ENCODE results near the gene SPI1. TPM values are rescaled to one million over a fixed set of nuclear protein-coding genes. Genes with fewer than 3 reads are reported as not detected.

SPI1 gene
- total RNA-seq, 2 experiments from 2014 or later, result 71.2 to 79.6 TPM

DNA sequence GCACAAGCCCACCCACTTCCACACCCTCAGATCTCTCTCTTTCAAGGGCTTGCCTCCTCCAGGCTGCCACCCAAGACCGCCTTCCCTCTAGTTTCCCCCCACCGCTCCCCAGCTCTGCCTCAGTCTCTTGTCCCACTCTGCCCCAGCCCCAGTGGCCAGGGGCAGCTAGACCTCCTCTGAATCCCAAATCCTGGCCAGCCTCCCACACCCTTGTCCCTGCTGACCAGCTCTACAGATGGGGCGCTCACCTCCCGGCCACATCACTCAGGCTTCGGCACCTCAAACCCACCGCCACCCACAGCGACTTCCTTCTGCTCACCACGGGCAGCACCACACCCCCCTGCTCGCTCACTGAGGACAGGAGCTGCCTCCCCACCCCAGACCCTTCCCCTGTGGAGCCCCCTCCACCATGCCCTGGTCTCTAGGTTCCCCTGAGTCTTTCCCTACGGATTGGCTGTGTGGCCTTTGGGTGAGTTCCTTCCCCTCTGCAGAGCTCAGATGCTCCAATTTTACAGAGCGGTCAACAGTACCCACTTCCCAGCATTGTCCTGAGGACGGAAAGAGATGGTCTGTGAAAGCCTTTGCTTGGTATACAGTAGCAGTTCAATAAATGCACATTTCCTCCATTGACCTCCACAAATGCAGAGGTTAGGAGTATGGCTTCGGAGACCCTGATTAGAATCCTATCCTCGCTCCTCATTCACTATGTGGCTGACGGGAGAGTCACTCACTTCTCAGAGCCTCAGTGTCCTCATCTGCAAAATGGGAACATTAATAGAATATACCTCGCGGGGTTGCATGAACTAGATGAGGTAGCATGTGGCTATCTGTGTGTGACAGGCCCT lies 11.5 kb upstream of the SPI1 start:
- BruUV-seq (replicated peaks), result no TSS peak
- H3K4me1 ChIP-seq (ENCODE audit: insufficient read depth, low read length, poor library complexity, severe bottlenecking), result peaks cover 29% of the 10 kb centered on the region
- no peaks in the 10 kb centered on the region for H3K9me3 ChIP-seq (ENCODE audit: low read length)
- ChIA-PET CTCF (ENCODE audit: unreplicated experiment) (no interaction called here), POLR2A (interaction anchor here (1.1 to 1.9 kb wide), 2 partner anchors 9 to 10 kb away, joined by 3 to 11 read pairs; no protein-coding TSS in a partner anchor)
- no peaks in the 10 kb centered on the region for H3K36me3 ChIP-seq (ENCODE audit: insufficient read depth, low read length)
- intact Hi-C loops (cut with micrococcal nuclease; ENCODE audit: unreplicated experiment), result loop anchor here (10.0 kb wide), 1 partner anchor 635 kb away; no protein-coding TSS in a partner anchor
- H3K9me2 ChIP-seq (ENCODE audit: insufficient read depth, low read length), result no peaks in the 10 kb centered on the region
- H2AFZ ChIP-seq (ENCODE audit: low read length), result no peak overlapping the region
- H3K4me2 ChIP-seq (ENCODE audit: low read length), result no peak overlapping the region
- H3K79me2 ChIP-seq (ENCODE audit: insufficient read depth, low read depth, low read length), result no peaks in the 10 kb centered on the region
- H4K20me1 ChIP-seq (ENCODE audit: insufficient read depth, low read length), result no peaks in the 10 kb centered on the region
- TF ChIP-seq, protein P1, sequence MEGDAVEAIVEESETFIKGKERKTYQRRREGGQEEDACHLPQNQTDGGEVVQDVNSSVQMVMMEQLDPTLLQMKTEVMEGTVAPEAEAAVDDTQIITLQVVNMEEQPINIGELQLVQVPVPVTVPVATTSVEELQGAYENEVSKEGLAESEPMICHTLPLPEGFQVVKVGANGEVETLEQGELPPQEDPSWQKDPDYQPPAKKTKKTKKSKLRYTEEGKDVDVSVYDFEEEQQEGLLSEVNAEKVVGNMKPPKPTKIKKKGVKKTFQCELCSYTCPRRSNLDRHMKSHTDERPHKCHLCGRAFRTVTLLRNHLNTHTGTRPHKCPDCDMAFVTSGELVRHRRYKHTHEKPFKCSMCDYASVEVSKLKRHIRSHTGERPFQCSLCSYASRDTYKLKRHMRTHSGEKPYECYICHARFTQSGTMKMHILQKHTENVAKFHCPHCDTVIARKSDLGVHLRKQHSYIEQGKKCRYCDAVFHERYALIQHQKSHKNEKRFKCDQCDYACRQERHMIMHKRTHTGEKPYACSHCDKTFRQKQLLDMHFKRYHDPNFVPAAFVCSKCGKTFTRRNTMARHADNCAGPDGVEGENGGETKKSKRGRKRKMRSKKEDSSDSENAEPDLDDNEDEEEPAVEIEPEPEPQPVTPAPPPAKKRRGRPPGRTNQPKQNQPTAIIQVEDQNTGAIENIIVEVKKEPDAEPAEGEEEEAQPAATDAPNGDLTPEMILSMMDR (conservative IDR thresholded peaks at IDR 0.05; ENCODE audit: low read length), result no peak
- TF ChIP-seq EZH2phosphoT487 (IDR thresholded peaks at IDR 0.05; ENCODE audit: borderline replicate concordance, low read depth, low read length), result no peak
- no peak overlapping the region for H3K4me3 ChIP-seq (ENCODE audit: low read depth, low read length, poor library complexity, severe bottlenecking)
- no peak overlapping the region for H3K27ac ChIP-seq (ENCODE audit: low read depth, low read length, poor library complexity, severe bottlenecking)
- no peak for DNase-seq (ENCODE audit: low spot score)

DNA sequence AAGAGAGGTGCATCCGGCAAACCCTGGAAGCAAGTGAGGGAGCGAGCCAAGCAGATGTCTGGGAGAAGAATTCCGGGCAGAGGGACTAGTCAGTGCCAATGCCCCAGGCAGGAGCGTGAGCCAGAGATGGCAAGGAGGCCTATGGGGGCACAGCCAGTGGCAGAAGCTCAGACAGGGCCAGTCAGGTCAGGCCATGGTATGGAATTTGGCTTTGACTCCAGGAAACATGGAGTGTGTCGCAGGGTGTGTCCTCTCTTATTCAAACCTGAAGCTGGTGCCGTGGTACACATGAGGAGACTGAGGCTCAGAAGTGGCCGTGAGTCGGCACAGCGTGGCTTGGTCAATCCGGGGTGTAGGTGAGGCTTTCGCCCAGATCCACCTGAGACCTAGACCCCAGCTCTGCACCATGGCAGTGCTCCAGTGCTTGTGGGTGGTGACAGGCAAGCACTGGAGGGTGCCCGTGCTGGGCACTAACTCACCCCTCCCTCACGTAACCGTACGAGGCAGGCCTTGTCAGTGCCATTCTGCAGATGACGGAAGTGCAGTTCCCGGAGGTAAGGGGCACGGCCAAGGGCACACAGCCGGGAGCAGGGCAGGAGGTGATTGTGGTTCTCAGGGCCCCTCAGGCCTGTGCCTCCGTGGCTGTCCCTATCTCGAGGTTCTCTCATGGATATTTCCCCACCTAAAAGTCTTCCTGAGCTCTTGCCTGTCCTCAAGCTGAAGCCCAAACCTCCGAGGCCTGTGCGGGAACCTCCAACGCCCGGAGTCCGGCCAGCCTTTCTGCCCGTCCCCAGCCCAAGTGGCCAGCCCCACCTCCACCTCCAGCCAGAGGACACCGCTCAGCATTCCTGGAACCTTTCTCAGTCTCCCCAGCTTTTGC lies 10.6 kb upstream of the SPI1 start:
- Histone ChIP-seq H3K36me3 (ENCODE audit: insufficient read depth, low read length) (no peaks in the 10 kb centered on the region), H3K4me2 (ENCODE audit: low read length) (no peak overlapping the region), H3K9me2 (ENCODE audit: insufficient read depth, low read length) (no peaks in the 10 kb centered on the region), H3K4me3 (ENCODE audit: low read depth, low read length, poor library complexity, severe bottlenecking) (no peak overlapping the region), H3K9me3 (ENCODE audit: low read length) (no peaks in the 10 kb centered on the region), H3K4me1 (ENCODE audit: insufficient read depth, low read length, poor library complexity, severe bottlenecking) (peaks cover 20% of the 10 kb centered on the region), H2AFZ (ENCODE audit: low read length) (no peak overlapping the region), H3K79me2 (ENCODE audit: insufficient read depth, low read depth, low read length) (no peaks in the 10 kb centered on the region), H3K27ac (ENCODE audit: low read depth, low read length, poor library complexity, severe bottlenecking) (no peak overlapping the region), H4K20me1 (ENCODE audit: insufficient read depth, low read length) (no peaks in the 10 kb centered on the region)
- TF ChIP-seq EZH2phosphoT487 (IDR thresholded peaks at IDR 0.05; ENCODE audit: borderline replicate concordance, low read depth, low read length), result no peak
- TF ChIP-seq, protein P1 (conservative IDR thresholded peaks at IDR 0.05; ENCODE audit: low read length), result no peak
- no TSS peak for BruUV-seq (replicated peaks)
- DNase-seq (ENCODE audit: low spot score), result no peak
- intact Hi-C loops (cut with micrococcal nuclease; ENCODE audit: unreplicated experiment), result no loop called here
- ChIA-PET POLR2A (interaction anchor here (0.6 to 1.9 kb wide), 3 partner anchors 10 to 187 kb away, joined by 3 to 11 read pairs (median 8); partner anchors contain the start of gene SPI1), CTCF (ENCODE audit: unreplicated experiment) (no interaction called here)
